Body of pancreas (tissue), 4 donors: ENCODE measurements around the gene GLB1L2. TPM values are rescaled to one million over a fixed set of nuclear protein-coding genes. Genes with fewer than 3 reads are reported as not detected.

Source experiments
- ATAC-seq: fragments of 150-250 bp; one replicate; pipeline ENCODE4 v1.9.1; 2016
- DNase-seq, 4 donors: peaks; one replicate each; pipeline ENCODE4 v3.0.0-alpha.2; 2019
- H3K27ac ChIP-seq, 4 donors: fragments of 200-600 bp; sonication (generic); 1 replicate in 3 of 4; 2 replicates in 1 of 4; pipeline versions ENCODE4 v1.5.1 to v1.6.1; 2016 to 2019; ENCODE audit warnings: mild to moderate bottlenecking in 1 of 4, mixed read lengths in 1 of 4, moderate library complexity in 1 of 4
- H3K27me3 ChIP-seq, 2 donors: fragments of 200-600 bp; sonication (generic); one replicate each; pipeline ENCODE4 v1.6.0; 2016; ENCODE audit warnings: mild to moderate bottlenecking in 1 of 2
- H3K36me3 ChIP-seq, 2 donors: fragments of 200-600 bp; sonication (generic); replicated peaks in 1 of 2; 2 replicates each; pipeline ENCODE4 v1.5.1; 2016; ENCODE audit warnings: low read depth in 2 of 2; ENCODE audit not compliant: insufficient read depth in 1 of 2
- H3K4me1 ChIP-seq: fragments of 200-600 bp; sonication (generic); one replicate; pipeline ENCODE4 v1.6.0; 2016
- H3K4me3 ChIP-seq, 2 donors: fragments of 200-600 bp; sonication (generic); 1 replicate in 1 of 2; 2 replicates in 1 of 2; pipeline ENCODE4 v1.5.1; 2016 to 2019
- H3K9me3 ChIP-seq, 3 donors: fragments of 200-600 bp; sonication (generic); 1 replicate in 2 of 3; 2 replicates in 1 of 3; pipeline ENCODE4 v1.5.1; 2016
- CTCF ChIP-seq, 7 experiments: fragments of 450-650 bp in 4 of 7; fragments of 200-600 bp in 3 of 7; sonication (generic) in 3 of 7; IDR thresholded peaks; one replicate each; pipeline ENCODE4 v1.5.1; 2016 to 2019; ENCODE audit warnings: antibody characterized with exemption in 7 of 7
- POLR2A ChIP-seq, 3 donors: fragments of 450-650 bp; IDR thresholded peaks; one replicate each; pipeline ENCODE4 v1.6.1; 2016; ENCODE audit warnings: antibody characterized with exemption in 3 of 3, mild to moderate bottlenecking in 2 of 3
- WGBS, 2 donors: methylation state at CpG; one replicate each; pipeline ENCODE4 v1.1.5; 2017; 5-methylcytosine and 5-hydroxymethylcytosine counted together
- intact Hi-C: fragments of 100-400 bp; cut with DNase I; formaldehyde crosslinking; loops from one replicate; pipeline ENCODE4 v1.15.1; 2023
- total RNA-seq, 2 donors: library from RNA; depleted of rRNA; stranded (reverse); fragments of >200 nt; gene quantifications; one replicate each; pipeline ENCODE4 v1.1.0, GENCODE V29; 2016

The GLB1L2 gene
- total RNA-seq, 2 donors from 2014 or later: 9.1 to 10.9 TPM

GRCh38 chr11:134363161-134363560, 31.4 kb downstream of the GLB1L2 start:
- no peak overlapping the region for H3K27ac ChIP-seq
- H3K36me3 ChIP-seq: no peaks in the 10 kb centered on the region
- ATAC-seq (no peak), DNase-seq (peak in 1 of 4 donors; percentile 7)
- intact Hi-C loops: no loop called here
- TF ChIP-seq POLR2A (IDR thresholded peaks at IDR 0.05) (no peak), CTCF (IDR thresholded peaks at IDR 0.05) (no peak)
- no peak overlapping the region for H3K4me3 ChIP-seq
- 88 to 96% methylated on average over 7 to 8 of the region's 9 CpGs for WGBS, 2 donors
- no peaks in the 10 kb centered on the region for H3K9me3 ChIP-seq
- peaks cover 5% of the 10 kb centered on the region for H3K4me1 ChIP-seq
- H3K27me3 ChIP-seq: no peaks in the 10 kb centered on the region

- TF ChIP-seq CTCF (IDR thresholded peaks at IDR 0.05) (no peak), POLR2A (IDR thresholded peaks at IDR 0.05) (no peak)
- peaks cover 5% of the 10 kb centered on the region for H3K4me1 ChIP-seq
- no peak overlapping the region for H3K4me3 ChIP-seq
- H3K27me3 ChIP-seq: no peaks in the 10 kb centered on the region
- WGBS, 2 donors: 80 to 81% methylated on average over 7 of the region's 7 CpGs
- no peaks in the 10 kb centered on the region for H3K9me3 ChIP-seq
- H3K27ac ChIP-seq: no peak overlapping the region
- intact Hi-C loops: no loop called here
- ATAC-seq: no peak
- H3K36me3 ChIP-seq: no peaks in the 10 kb centered on the region
- peak in 1 of 4 donors; percentile 6 for DNase-seq
Observed at GRCh38 chr11:134363592-134363991, 31.8 kb downstream of the GLB1L2 start.

GRCh38 chr11:134364261-134364660, 32.5 kb downstream of the GLB1L2 start:
- no peaks in the 10 kb centered on the region for H3K9me3 ChIP-seq
- intact Hi-C loops: no loop called here
- ATAC-seq (no peak), DNase-seq (no peak)
- WGBS, 2 donors: 89 to 92% methylated on average over 9 of the region's 9 CpGs
- no peaks in the 10 kb centered on the region for H3K27me3 ChIP-seq
- peaks cover 5% of the 10 kb centered on the region for H3K4me1 ChIP-seq
- H3K27ac ChIP-seq: no peak overlapping the region
- H3K36me3 ChIP-seq: no peaks in the 10 kb centered on the region
- no peak overlapping the region for H3K4me3 ChIP-seq
- TF ChIP-seq POLR2A (IDR thresholded peaks at IDR 0.05): no peak
- TF ChIP-seq CTCF (IDR thresholded peaks at IDR 0.05): no peak

- H3K36me3 ChIP-seq: no peaks in the 10 kb centered on the region
- peaks cover 2% of the 10 kb centered on the region for H3K4me1 ChIP-seq
- ATAC-seq (no peak), DNase-seq (no peak)
- TF ChIP-seq POLR2A (IDR thresholded peaks at IDR 0.05) (no peak), CTCF (IDR thresholded peaks at IDR 0.05) (no peak)
- intact Hi-C loops: no loop called here
- H3K4me3 ChIP-seq: no peak overlapping the region
- H3K27me3 ChIP-seq: no peaks in the 10 kb centered on the region
- no peak overlapping the region for H3K27ac ChIP-seq
- 76 to 84% methylated on average over 18 to 21 of the region's 22 CpGs for WGBS, 2 donors
- H3K9me3 ChIP-seq: no peaks in the 10 kb centered on the region
Observed at GRCh38 chr11:134365011-134365925, 33.5 kb downstream of the GLB1L2 start.

GRCh38 chr11:134366254-134366653, 34.5 kb downstream of the GLB1L2 start:
- no peaks in the 10 kb centered on the region for H3K27me3 ChIP-seq
- H3K4me1 ChIP-seq: no peaks in the 10 kb centered on the region
- intact Hi-C loops: no loop called here
- TF ChIP-seq POLR2A (IDR thresholded peaks at IDR 0.05) (no peak), CTCF (IDR thresholded peaks at IDR 0.05) (no peak)
- H3K36me3 ChIP-seq: no peaks in the 10 kb centered on the region
- no peak overlapping the region for H3K4me3 ChIP-seq
- no peak for ATAC-seq
- DNase-seq: no peak
- H3K9me3 ChIP-seq: no peaks in the 10 kb centered on the region
- WGBS, 2 donors: 73 to 78% methylated on average over 6 to 7 of the region's 7 CpGs
- H3K27ac ChIP-seq: no peak overlapping the region
